HepG2 (cell line): ENCODE measurements around the gene SMTNL2. TPM values are rescaled to one million over a fixed set of nuclear protein-coding genes. Genes with fewer than 3 reads are reported as not detected.

Source experiments
- ATAC-seq: fragments of 200-7000 bp; cut with Tn5 transposase; 3 replicates; pipeline ENCODE4 v1.9.1; 2020; ENCODE audit warnings: mild to moderate bottlenecking, moderate library complexity
- BruUV-seq: library from RNA; stranded (reverse); fragments of 400-500 nt; replicated peaks from 2 replicates; lab custom pipeline; 2021; lab: Mats Ljungman, UMichigan
- CTCF ChIA-PET: fragments of 300-600 bp; formaldehyde crosslinking; extraction: SDS; loops from one replicate; lab custom pipeline; 2021; ENCODE audit warnings: low total read pairs, inconsistent platforms, low intra/inter-chr PET ratio; lab: Yijun Ruan, JAX
- POLR2A ChIA-PET: fragments of 350-600 bp; sonication (Branson Sonifier 250); formaldehyde crosslinking; loops from one replicate; lab custom pipeline; 2020; ENCODE audit warnings: antibody characterized with exemption, inconsistent platforms; lab: Yijun Ruan, JAX
- DNase-seq: peaks from one replicate; pipeline ENCODE4 v3.0.0-alpha.2; 2015; ENCODE audit warnings: low spot score
- FAIRE-seq: peaks from 3 replicates; lab custom pipeline; 2011; peaks lifted over from hg19 to GRCh38; lab: Jason Lieb, UNC
- H2AFZ ChIP-seq: one replicate; pipeline ENCODE4 v1.6.1; 2011; ENCODE audit warnings: low read length, inconsistent platforms
- H3K27ac ChIP-seq: fragments of 300-600 bp; 3 replicates; pipeline ENCODE4 v1.8.0; 2011; ENCODE audit warnings: mixed run types, mild to moderate bottlenecking, mixed read lengths, low read length, inconsistent platforms; ENCODE audit not compliant: insufficient read depth; ENCODE audit errors: extremely low read length
- H3K27me3 ChIP-seq, 2 experiments: fragments of 200-600 bp in 1 of 2; 2 replicates in 1 of 2; 3 replicates in 1 of 2; pipeline versions ENCODE4 v1.6.0 to v1.8.0; 2011; ENCODE audit warnings: low read length in 2 of 2, mild to moderate bottlenecking in 2 of 2, moderate library complexity in 2 of 2, inconsistent platforms in 1 of 2; ENCODE audit not compliant: insufficient read depth in 2 of 2, control insufficient read depth in 1 of 2
- H3K36me3 ChIP-seq, 2 experiments: fragments of 200-600 bp in 1 of 2; replicated peaks in 1 of 2; 2 replicates in 1 of 2; 3 replicates in 1 of 2; pipeline versions ENCODE4 v1.5.1 to v1.8.0; 2011; ENCODE audit warnings: low read length in 2 of 2, inconsistent platforms in 1 of 2; ENCODE audit not compliant: insufficient read depth in 2 of 2, control insufficient read depth in 1 of 2
- H3K4me1 ChIP-seq: 2 replicates; pipeline ENCODE4 v1.5.1; 2012; ENCODE audit warnings: low read length, inconsistent platforms; ENCODE audit not compliant: insufficient read depth
- H3K4me2 ChIP-seq: 2 replicates; pipeline ENCODE4 v1.6.0; 2011; ENCODE audit warnings: low read depth, low read length, inconsistent platforms
- H3K4me3 ChIP-seq, 3 experiments: fragments of 200-600 bp in 1 of 3; sonication (generic), shearing (Covaris generic) in 1 of 3; replicated peaks in 1 of 3; 2 replicates each; pipeline ENCODE4 v1.5.1; 2011 to 2016; ENCODE audit warnings: low read length in 3 of 3, inconsistent platforms in 2 of 3, low read depth in 2 of 3, mild to moderate bottlenecking in 2 of 3, control low read depth in 1 of 3, mixed read lengths in 1 of 3; ENCODE audit not compliant: insufficient read depth in 1 of 3
- H3K79me2 ChIP-seq: one replicate; pipeline ENCODE4 v1.6.1; 2011; ENCODE audit warnings: low read length, inconsistent platforms; ENCODE audit not compliant: insufficient read depth
- H3K9ac ChIP-seq: 2 replicates; pipeline ENCODE4 v1.6.0; 2011; ENCODE audit warnings: mild to moderate bottlenecking, low read depth, low read length, inconsistent platforms; ENCODE audit not compliant: insufficient read depth
- H3K9me3 ChIP-seq: 2 replicates; pipeline ENCODE4 v1.5.1; 2012; ENCODE audit warnings: mild to moderate bottlenecking, low read length
- H4K20me1 ChIP-seq: 2 replicates; pipeline ENCODE4 v1.6.0; 2011; ENCODE audit warnings: inconsistent platforms, mild to moderate bottlenecking, low read length, moderate library complexity; ENCODE audit not compliant: insufficient read depth
- FOXO4 ChIP-seq: sonication (generic); formaldehyde crosslinking; conservative IDR thresholded peaks from 2 replicates; pipeline ENCODE4 v1.8.1; 2023; ENCODE audit warnings: missing genetic modification reagents
- KIAA2018 ChIP-seq: sonication (generic); formaldehyde crosslinking; IDR thresholded peaks from 2 replicates; pipeline ENCODE4 v1.5.0; 2020; ENCODE audit warnings: mild to moderate bottlenecking, missing genetic modification reagents, borderline replicate concordance
- NR2F6 ChIP-seq, 2 experiments: IDR thresholded peaks; 2 replicates each; pipeline ENCODE4 v1.6.1; 2016; ENCODE audit warnings: antibody characterized with exemption in 1 of 2, mild to moderate bottlenecking in 1 of 2
- PITX1 ChIP-seq: sonication (generic); formaldehyde crosslinking; IDR thresholded peaks from 2 replicates; pipeline ENCODE4 v1.5.1; 2020; ENCODE audit warnings: mild to moderate bottlenecking, missing genetic modification reagents
- ZBTB20 ChIP-seq: sonication (generic); formaldehyde crosslinking; IDR thresholded peaks from 2 replicates; pipeline ENCODE4 v1.8.1; 2023; ENCODE audit warnings: missing genetic modification reagents, low read depth, mild to moderate bottlenecking, borderline replicate concordance
- ZNF24 ChIP-seq: fragments of 450-650 bp; IDR thresholded peaks from 2 replicates; pipeline ENCODE4 v1.6.1; 2017; ENCODE audit warnings: antibody characterized with exemption, mild to moderate bottlenecking
- ZNF260 ChIP-seq: sonication (generic); formaldehyde crosslinking; IDR thresholded peaks from 2 replicates; pipeline ENCODE4 v1.4.0; 2020; ENCODE audit warnings: missing genetic modification reagents, low read depth, mild to moderate bottlenecking, borderline replicate concordance
- ZNF343 ChIP-seq: sonication (generic); formaldehyde crosslinking; IDR thresholded peaks from 2 replicates; pipeline ENCODE4 v1.4.0; 2020; ENCODE audit warnings: mild to moderate bottlenecking, missing genetic modification reagents
- ZNF598 ChIP-seq: sonication (generic); formaldehyde crosslinking; IDR thresholded peaks from 2 replicates; pipeline ENCODE4 v1.5.1; 2020; ENCODE audit warnings: mild to moderate bottlenecking, missing genetic modification reagents, borderline replicate concordance
- ZNF761 ChIP-seq: sonication (generic); formaldehyde crosslinking; conservative IDR thresholded peaks from 2 replicates; pipeline ENCODE4 v1.4.0; 2020; ENCODE audit warnings: mild to moderate bottlenecking, missing genetic modification reagents
- ZNF792 ChIP-seq: IDR thresholded peaks from 2 replicates; pipeline ENCODE4 v1.6.1; 2016
- ZNF841 ChIP-seq: sonication (generic); formaldehyde crosslinking; IDR thresholded peaks from 2 replicates; pipeline ENCODE4 v1.8.1; 2023; ENCODE audit warnings: missing genetic modification reagents, borderline replicate concordance
- ZNF878 ChIP-seq: sonication (generic); formaldehyde crosslinking; IDR thresholded peaks from 2 replicates; pipeline ENCODE4 v1.8.1; 2023; ENCODE audit warnings: mild to moderate bottlenecking, missing genetic modification reagents, moderate library complexity
- ZNF879 ChIP-seq: sonication (generic); formaldehyde crosslinking; IDR thresholded peaks from 2 replicates; pipeline ENCODE4 v1.8.1; 2023; ENCODE audit warnings: missing genetic modification reagents
- ZZZ3 ChIP-seq: sonication (generic); formaldehyde crosslinking; IDR thresholded peaks from 2 replicates; pipeline ENCODE4 v1.4.0; 2020; ENCODE audit warnings: missing genetic modification reagents, mild to moderate bottlenecking, borderline replicate concordance
- WGBS: methylation state at CpG from one replicate; pipeline ENCODE4 v1.1.6; 2017; ENCODE audit warnings: low lambda C conversion rate; 5-methylcytosine and 5-hydroxymethylcytosine counted together
- in situ Hi-C: cut with HindIII; loops from 2 replicates; pipeline ENCODE4 v1.10.0; 2017; ENCODE audit warnings: low pct_unique_long_range_greater_than_20kb; ENCODE audit not compliant: extremely low pct_ligation_motif_present
- intact Hi-C: fragments of 100-400 bp; cut with micrococcal nuclease; formaldehyde crosslinking; loops from one replicate; pipeline ENCODE4 v1.10.0; 2022; ENCODE audit not compliant: unreplicated experiment
- polyA plus RNA-seq, 8 experiments: library from polyadenylated mRNA; depleted of rRNA in 3 of 8; stranded (reverse) in 7 of 8; unstranded in 1 of 8; fragments of >200 nt; fragmentation: Illumina TruSeq in 4 of 8; extraction: Trizol in 4 of 8; gene quantifications; 2 replicates each; pipeline versions ENCODE4 v1.2.1 to v1.2.3, GENCODE V29; 2011 to 2016; ENCODE audit warnings: low read depth in 4 of 8, missing spikeins in 1 of 8, mixed read lengths in 1 of 8; ENCODE audit not compliant: insufficient read depth in 1 of 8
- total RNA-seq, 5 experiments: library from RNA; depleted of rRNA; stranded (reverse); fragments of >200 nt; fragmentation: Illumina TruSeq; extraction: Trizol; gene quantifications; 2 replicates each; pipeline ENCODE4 v1.2.3, GENCODE V29; 2016; ENCODE audit warnings: low read depth in 1 of 5

The SMTNL2 gene
- total and polyA plus RNA-seq, 2 of the 13 experiments (the other 11 are each of a cell fraction or from before 2014, with no cell fraction given) = 0.41 to 5.1 TPM

- TF ChIP-seq NR2F6 (IDR thresholded peaks at IDR 0.05) (no peak), NR2F6 (CRISPR knock-in tag; IDR thresholded peaks at IDR 0.05) (no peak), ZNF879 (CRISPR knock-in tag) (no peak), ZNF343 (no peak), ZBTB20 (CRISPR knock-in tag) (no peak), ZZZ3 (no peak)
Observed at GRCh38 chr17:4600563-4600962, 16.2 kb downstream of the SMTNL2 start (continued).

GRCh38 chr17:4601326-4601725 is 17.0 kb downstream of the SMTNL2 start:
- Histone ChIP-seq H3K36me3 (no peaks in the 10 kb centered on the region), H3K9me3 (no peaks in the 10 kb centered on the region), H3K4me2 (no peak overlapping the region), H3K27me3 (no peaks in the 10 kb centered on the region), H3K4me3 (no peak overlapping the region), H2AFZ (no peak overlapping the region), H3K4me1 (peaks cover 40% of the 10 kb centered on the region), H3K9ac (no peak overlapping the region), H3K27ac (no peak overlapping the region), H4K20me1 (no peaks in the 10 kb centered on the region), H3K79me2 (no peaks in the 10 kb centered on the region)
- ChIA-PET POLR2A (no interaction called here), CTCF (no interaction called here)
- ATAC-seq = no peak
- DNase-seq = no peak
- no peak for FAIRE-seq
- BruUV-seq = no TSS peak
- 74% methylated on average over 4 of the region's 4 CpGs for WGBS
- in situ Hi-C loops = no loop called here
- intact Hi-C loops = no loop called here
- TF ChIP-seq PITX1 (CRISPR knock-in tag) (no peak), ZNF878 (no peak), FOXO4 (no peak), ZNF792 (CRISPR knock-in tag) (no peak), ZNF841 (no peak), KIAA2018 (CRISPR knock-in tag) (no peak), ZNF260 (CRISPR knock-in tag) (no peak), ZNF598 (CRISPR knock-in tag) (no peak), ZNF24 (no peak), ZNF761 (CRISPR knock-in tag) (no peak)
